Measurements from ENCODE around the gene LIN54. TPM values are rescaled to one million over a fixed set of nuclear protein-coding genes. Genes with fewer than 3 reads are reported as not detected.

The LIN54 gene
- total and polyA plus RNA-seq, 9 of the 15 experiments (the other 6 are each of a cell fraction or from before 2014, with no cell fraction given), result 2.2 to 22.5 (median 15.8) TPM

GRCh38 chr4:83034630-83035494 is 24.2 kb upstream of the LIN54 start, which contains the start of gene COPS4 (continued):
- TF ChIP-seq, protein P1, sequence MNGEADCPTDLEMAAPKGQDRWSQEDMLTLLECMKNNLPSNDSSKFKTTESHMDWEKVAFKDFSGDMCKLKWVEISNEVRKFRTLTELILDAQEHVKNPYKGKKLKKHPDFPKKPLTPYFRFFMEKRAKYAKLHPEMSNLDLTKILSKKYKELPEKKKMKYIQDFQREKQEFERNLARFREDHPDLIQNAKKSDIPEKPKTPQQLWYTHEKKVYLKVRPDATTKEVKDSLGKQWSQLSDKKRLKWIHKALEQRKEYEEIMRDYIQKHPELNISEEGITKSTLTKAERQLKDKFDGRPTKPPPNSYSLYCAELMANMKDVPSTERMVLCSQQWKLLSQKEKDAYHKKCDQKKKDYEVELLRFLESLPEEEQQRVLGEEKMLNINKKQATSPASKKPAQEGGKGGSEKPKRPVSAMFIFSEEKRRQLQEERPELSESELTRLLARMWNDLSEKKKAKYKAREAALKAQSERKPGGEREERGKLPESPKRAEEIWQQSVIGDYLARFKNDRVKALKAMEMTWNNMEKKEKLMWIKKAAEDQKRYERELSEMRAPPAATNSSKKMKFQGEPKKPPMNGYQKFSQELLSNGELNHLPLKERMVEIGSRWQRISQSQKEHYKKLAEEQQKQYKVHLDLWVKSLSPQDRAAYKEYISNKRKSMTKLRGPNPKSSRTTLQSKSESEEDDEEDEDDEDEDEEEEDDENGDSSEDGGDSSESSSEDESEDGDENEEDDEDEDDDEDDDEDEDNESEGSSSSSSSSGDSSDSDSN (IDR thresholded peaks at IDR 0.05; ENCODE audit: borderline replicate concordance in 1 of 2, low read depth in 2 of 2, low read length in 2 of 2), result peak in 1 of 2 experiments; percentile 71; a peak in 1 of 4 replicates
- peak; percentile 98 for TF ChIP-seq SP1 (CRISPR knock-in tag; IDR thresholded peaks at IDR 0.05)
- peak; percentile 58; the same call in 1 of the 2 replicates for TF ChIP-seq ZBED1 (IDR thresholded peaks at IDR 0.05)
- no peak for TF ChIP-seq GATA2 (CRISPR knock-in tag; IDR thresholded peaks at IDR 0.05)
- peak; percentile 69; the same call in 1 of the 2 replicates for TF ChIP-seq FOXP1 (CRISPR knock-in tag; IDR thresholded peaks at IDR 0.05)
- TF ChIP-seq, protein P2, sequence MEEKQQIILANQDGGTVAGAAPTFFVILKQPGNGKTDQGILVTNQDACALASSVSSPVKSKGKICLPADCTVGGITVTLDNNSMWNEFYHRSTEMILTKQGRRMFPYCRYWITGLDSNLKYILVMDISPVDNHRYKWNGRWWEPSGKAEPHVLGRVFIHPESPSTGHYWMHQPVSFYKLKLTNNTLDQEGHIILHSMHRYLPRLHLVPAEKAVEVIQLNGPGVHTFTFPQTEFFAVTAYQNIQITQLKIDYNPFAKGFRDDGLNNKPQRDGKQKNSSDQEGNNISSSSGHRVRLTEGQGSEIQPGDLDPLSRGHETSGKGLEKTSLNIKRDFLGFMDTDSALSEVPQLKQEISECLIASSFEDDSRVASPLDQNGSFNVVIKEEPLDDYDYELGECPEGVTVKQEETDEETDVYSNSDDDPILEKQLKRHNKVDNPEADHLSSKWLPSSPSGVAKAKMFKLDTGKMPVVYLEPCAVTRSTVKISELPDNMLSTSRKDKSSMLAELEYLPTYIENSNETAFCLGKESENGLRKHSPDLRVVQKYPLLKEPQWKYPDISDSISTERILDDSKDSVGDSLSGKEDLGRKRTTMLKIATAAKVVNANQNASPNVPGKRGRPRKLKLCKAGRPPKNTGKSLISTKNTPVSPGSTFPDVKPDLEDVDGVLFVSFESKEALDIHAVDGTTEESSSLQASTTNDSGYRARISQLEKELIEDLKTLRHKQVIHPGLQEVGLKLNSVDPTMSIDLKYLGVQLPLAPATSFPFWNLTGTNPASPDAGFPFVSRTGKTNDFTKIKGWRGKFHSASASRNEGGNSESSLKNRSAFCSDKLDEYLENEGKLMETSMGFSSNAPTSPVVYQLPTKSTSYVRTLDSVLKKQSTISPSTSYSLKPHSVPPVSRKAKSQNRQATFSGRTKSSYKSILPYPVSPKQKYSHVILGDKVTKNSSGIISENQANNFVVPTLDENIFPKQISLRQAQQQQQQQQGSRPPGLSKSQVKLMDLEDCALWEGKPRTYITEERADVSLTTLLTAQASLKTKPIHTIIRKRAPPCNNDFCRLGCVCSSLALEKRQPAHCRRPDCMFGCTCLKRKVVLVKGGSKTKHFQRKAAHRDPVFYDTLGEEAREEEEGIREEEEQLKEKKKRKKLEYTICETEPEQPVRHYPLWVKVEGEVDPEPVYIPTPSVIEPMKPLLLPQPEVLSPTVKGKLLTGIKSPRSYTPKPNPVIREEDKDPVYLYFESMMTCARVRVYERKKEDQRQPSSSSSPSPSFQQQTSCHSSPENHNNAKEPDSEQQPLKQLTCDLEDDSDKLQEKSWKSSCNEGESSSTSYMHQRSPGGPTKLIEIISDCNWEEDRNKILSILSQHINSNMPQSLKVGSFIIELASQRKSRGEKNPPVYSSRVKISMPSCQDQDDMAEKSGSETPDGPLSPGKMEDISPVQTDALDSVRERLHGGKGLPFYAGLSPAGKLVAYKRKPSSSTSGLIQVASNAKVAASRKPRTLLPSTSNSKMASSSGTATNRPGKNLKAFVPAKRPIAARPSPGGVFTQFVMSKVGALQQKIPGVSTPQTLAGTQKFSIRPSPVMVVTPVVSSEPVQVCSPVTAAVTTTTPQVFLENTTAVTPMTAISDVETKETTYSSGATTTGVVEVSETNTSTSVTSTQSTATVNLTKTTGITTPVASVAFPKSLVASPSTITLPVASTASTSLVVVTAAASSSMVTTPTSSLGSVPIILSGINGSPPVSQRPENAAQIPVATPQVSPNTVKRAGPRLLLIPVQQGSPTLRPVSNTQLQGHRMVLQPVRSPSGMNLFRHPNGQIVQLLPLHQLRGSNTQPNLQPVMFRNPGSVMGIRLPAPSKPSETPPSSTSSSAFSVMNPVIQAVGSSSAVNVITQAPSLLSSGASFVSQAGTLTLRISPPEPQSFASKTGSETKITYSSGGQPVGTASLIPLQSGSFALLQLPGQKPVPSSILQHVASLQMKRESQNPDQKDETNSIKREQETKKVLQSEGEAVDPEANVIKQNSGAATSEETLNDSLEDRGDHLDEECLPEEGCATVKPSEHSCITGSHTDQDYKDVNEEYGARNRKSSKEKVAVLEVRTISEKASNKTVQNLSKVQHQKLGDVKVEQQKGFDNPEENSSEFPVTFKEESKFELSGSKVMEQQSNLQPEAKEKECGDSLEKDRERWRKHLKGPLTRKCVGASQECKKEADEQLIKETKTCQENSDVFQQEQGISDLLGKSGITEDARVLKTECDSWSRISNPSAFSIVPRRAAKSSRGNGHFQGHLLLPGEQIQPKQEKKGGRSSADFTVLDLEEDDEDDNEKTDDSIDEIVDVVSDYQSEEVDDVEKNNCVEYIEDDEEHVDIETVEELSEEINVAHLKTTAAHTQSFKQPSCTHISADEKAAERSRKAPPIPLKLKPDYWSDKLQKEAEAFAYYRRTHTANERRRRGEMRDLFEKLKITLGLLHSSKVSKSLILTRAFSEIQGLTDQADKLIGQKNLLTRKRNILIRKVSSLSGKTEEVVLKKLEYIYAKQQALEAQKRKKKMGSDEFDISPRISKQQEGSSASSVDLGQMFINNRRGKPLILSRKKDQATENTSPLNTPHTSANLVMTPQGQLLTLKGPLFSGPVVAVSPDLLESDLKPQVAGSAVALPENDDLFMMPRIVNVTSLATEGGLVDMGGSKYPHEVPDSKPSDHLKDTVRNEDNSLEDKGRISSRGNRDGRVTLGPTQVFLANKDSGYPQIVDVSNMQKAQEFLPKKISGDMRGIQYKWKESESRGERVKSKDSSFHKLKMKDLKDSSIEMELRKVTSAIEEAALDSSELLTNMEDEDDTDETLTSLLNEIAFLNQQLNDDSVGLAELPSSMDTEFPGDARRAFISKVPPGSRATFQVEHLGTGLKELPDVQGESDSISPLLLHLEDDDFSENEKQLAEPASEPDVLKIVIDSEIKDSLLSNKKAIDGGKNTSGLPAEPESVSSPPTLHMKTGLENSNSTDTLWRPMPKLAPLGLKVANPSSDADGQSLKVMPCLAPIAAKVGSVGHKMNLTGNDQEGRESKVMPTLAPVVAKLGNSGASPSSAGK (IDR thresholded peaks at IDR 0.05), result no peak
- no peak for TF ChIP-seq PRPF4 (IDR thresholded peaks at IDR 0.05; ENCODE audit: insufficient read depth, low read depth, low read length, poor library complexity, severe bottlenecking)
- no peak for TF ChIP-seq CHD1 (IDR thresholded peaks at IDR 0.05; ENCODE audit: low read length)
- no peak for TF ChIP-seq KDM2B (CRISPR knock-in tag; IDR thresholded peaks at IDR 0.05)
- TF ChIP-seq MAFK (IDR thresholded peaks at IDR 0.05; ENCODE audit: low read length), result no peak
- TF ChIP-seq ZNF280B (CRISPR knock-in tag; IDR thresholded peaks at IDR 0.05), result no peak
